DLD1 (cell line): ENCODE results near the gene MYADM.

Experiments
- in situ Hi-C: cut with HindIII; loops from 2 replicates; pipeline ENCODE4 v1.10.0; 2017; ENCODE audit warnings: low sequenced_read_pairs

MYADM gene

GRCh38 chr19:53908106-53908934, 40.6 kb downstream of the MYADM start:
- in situ Hi-C loops: no loop called here

- in situ Hi-C loops: no loop called here
Observed at GRCh38 chr19:53908935-53909415, 41.3 kb downstream of the MYADM start, which contains the start of gene CACNG7. TSS of gene CACNG7 (plus strand) at chr19:53909278. CDS start at chr19:53912832, 3,554 bp downstream.

GRCh38 chr19:53909471-53910169, 41.9 kb downstream of the MYADM start:
- in situ Hi-C loops: no loop called here

GRCh38 chr19:53910170-53910518, 42.5 kb downstream of the MYADM start:
- in situ Hi-C loops: no loop called here

- in situ Hi-C loops: no loop called here
Observed at GRCh38 chr19:53912653-53913052, 45.0 kb downstream of the MYADM start.

- in situ Hi-C loops: no loop called here
Observed at GRCh38 chr19:53915000-53915399, 47.3 kb downstream of the MYADM start.

- in situ Hi-C loops: no loop called here
Observed at GRCh38 chr19:53916004-53916403, 48.3 kb downstream of the MYADM start.

- in situ Hi-C loops: no loop called here
Observed at GRCh38 chr19:53917356-53917755, 49.7 kb downstream of the MYADM start.
